Stimulated activated CD8-positive, alpha-beta memory T cell treated with anti-CD3 and anti-CD28 coated beads, Interleukin-12 subunit alpha, Interleukin-12 subunit beta, amount 100 ng/mL, for 4 hours (primary cell): ENCODE measurements around the gene CNDP1.

Source experiments
- DNase-seq: peaks from one replicate; pipeline ENCODE4 v3.0.0-alpha.2; 2020; ENCODE audit warnings: low read depth

The CNDP1 gene

GRCh38 chr18:74587441-74587840, 53.1 kb downstream of the CNDP1 start:
- DNase-seq: no peak

- DNase-seq: no peak
Measured at GRCh38 chr18:74589021-74589420, 54.7 kb downstream of the CNDP1 start.

- no peak for DNase-seq
Measured at GRCh38 chr18:74589811-74590210, 55.5 kb downstream of the CNDP1 start.

GRCh38 chr18:74590671-74591070, 56.4 kb downstream of the CNDP1 start:
- DNase-seq: no peak

GRCh38 chr18:74595431-74595830, 61.1 kb downstream of the CNDP1 start:
- DNase-seq: no peak

- DNase-seq: peak; percentile 57
Measured at GRCh38 chr18:74597034-74597661, 62.8 kb downstream of the CNDP1 start.

- peak; percentile 83 for DNase-seq
Measured at GRCh38 chr18:74597662-74598349, 63.5 kb downstream of the CNDP1 start, which contains the start of gene ZNF407. Gene ZNF407, plus strand, starts transcription at chr18:74597870. Its CDS starts 33,150 bp downstream, at chr18:74631020.

- DNase-seq: peak; percentile 62
Measured at GRCh38 chr18:74598350-74599001, 64.2 kb downstream of the CNDP1 start.

GRCh38 chr18:74604361-74604760, 70.1 kb downstream of the CNDP1 start:
- DNase-seq: no peak

- DNase-seq: no peak
Measured at GRCh38 chr18:74604774-74605173, 70.5 kb downstream of the CNDP1 start.

- no peak for DNase-seq
Measured at GRCh38 chr18:74608681-74609080, 74.4 kb downstream of the CNDP1 start.

GRCh38 chr18:74609535-74609934, 75.2 kb downstream of the CNDP1 start:
- DNase-seq: no peak

- DNase-seq: no peak
Measured at GRCh38 chr18:74610051-74610615, 75.8 kb downstream of the CNDP1 start.

GRCh38 chr18:74610860-74611259, 76.6 kb downstream of the CNDP1 start:
- no peak for DNase-seq

- DNase-seq: no peak
Measured at GRCh38 chr18:74611765-74612164, 77.5 kb downstream of the CNDP1 start.

- DNase-seq: no peak
Measured at GRCh38 chr18:74613381-74613780, 79.1 kb downstream of the CNDP1 start.

- DNase-seq: no peak
Measured at GRCh38 chr18:74616494-74616893, 82.2 kb downstream of the CNDP1 start.

GRCh38 chr18:74617486-74617885, 83.2 kb downstream of the CNDP1 start:
- no peak for DNase-seq

- no peak for DNase-seq
Measured at GRCh38 chr18:74622072-74622471, 87.8 kb downstream of the CNDP1 start.

GRCh38 chr18:74623047-74623816, 88.9 kb downstream of the CNDP1 start:
- no peak for DNase-seq

- no peak for DNase-seq
Measured at GRCh38 chr18:74624466-74624865, 90.2 kb downstream of the CNDP1 start.

GRCh38 chr18:74625157-74625556, 90.9 kb downstream of the CNDP1 start:
- DNase-seq: no peak
